H9 (cell line): ENCODE results near the gene RASGEF1C. TPM values are rescaled to one million over a fixed set of nuclear protein-coding genes. Genes with fewer than 3 reads are reported as not detected.

Experiments used
- DNase-seq: peaks from one replicate; pipeline ENCODE4 v3.0.0-alpha.2; 2017
- H2AFZ ChIP-seq: one replicate; pipeline ENCODE4 v1.6.1; 2013; ENCODE audit warnings: mild to moderate bottlenecking, low read length, control low read depth, moderate library complexity
- H2AK5ac ChIP-seq: 2 replicates; pipeline ENCODE4 v1.6.1; 2013; ENCODE audit warnings: low read length, control low read depth, mixed read lengths; ENCODE audit not compliant: insufficient read length
- H2BK120ac ChIP-seq: one replicate; pipeline ENCODE4 v1.6.1; 2013; ENCODE audit warnings: low read depth, mild to moderate bottlenecking, low read length, control low read depth, inconsistent platforms; ENCODE audit not compliant: poor library complexity, severe bottlenecking
- H2BK12ac ChIP-seq: 2 replicates; pipeline ENCODE4 v1.6.1; 2013; ENCODE audit warnings: low read length, control low read depth, mixed read lengths, low read depth; ENCODE audit not compliant: insufficient read length
- H2BK15ac ChIP-seq: 2 replicates; pipeline ENCODE4 v1.6.1; 2013; ENCODE audit warnings: low read depth, low read length, control low read depth
- H2BK20ac ChIP-seq: one replicate; pipeline ENCODE4 v1.6.1; 2013; ENCODE audit warnings: low read depth, mild to moderate bottlenecking, low read length, control low read depth, inconsistent platforms; ENCODE audit not compliant: poor library complexity, severe bottlenecking
- H2BK5ac ChIP-seq: 2 replicates; pipeline ENCODE4 v1.6.1; 2013; ENCODE audit warnings: low read length, control low read depth, mixed read lengths; ENCODE audit not compliant: insufficient read length
- H3K14ac ChIP-seq: 2 replicates; pipeline ENCODE4 v1.6.1; 2013; ENCODE audit warnings: low read length, control low read depth; ENCODE audit not compliant: insufficient read depth
- H3K18ac ChIP-seq: 2 replicates; pipeline ENCODE4 v1.6.1; 2013; ENCODE audit warnings: low read depth, mild to moderate bottlenecking, mixed read lengths, low read length, control low read depth; ENCODE audit not compliant: insufficient read length
- H3K23ac ChIP-seq: 2 replicates; pipeline ENCODE4 v1.6.1; 2013; ENCODE audit warnings: low read length, control low read depth, mixed read lengths, low read depth; ENCODE audit not compliant: insufficient read length
- H3K23me2 ChIP-seq: 2 replicates; pipeline ENCODE4 v1.6.1; 2013; ENCODE audit warnings: low read depth, mild to moderate bottlenecking, mixed read lengths, low read length, control low read depth; ENCODE audit not compliant: insufficient read length, poor library complexity, severe bottlenecking
- H3K27ac ChIP-seq: 2 replicates; pipeline ENCODE4 v1.5.1; 2013; ENCODE audit warnings: low read length, control low read depth, mixed read lengths, low read depth; ENCODE audit not compliant: insufficient read length
- H3K27me3 ChIP-seq: 2 replicates; pipeline ENCODE4 v1.6.1; 2013; ENCODE audit warnings: low read length, control low read depth, inconsistent platforms; ENCODE audit not compliant: insufficient read depth
- H3K4ac ChIP-seq: 2 replicates; pipeline ENCODE4 v1.6.1; 2013; ENCODE audit warnings: low read depth, mild to moderate bottlenecking, control low read depth, inconsistent platforms, low read length, moderate library complexity
- H3K4me1 ChIP-seq: 2 replicates; pipeline ENCODE4 v1.6.1; 2013; ENCODE audit warnings: low read length, control low read depth, inconsistent platforms; ENCODE audit not compliant: insufficient read depth
- H3K4me2 ChIP-seq: 2 replicates; pipeline ENCODE4 v1.6.1; 2013; ENCODE audit warnings: low read length, control low read depth, mixed read lengths; ENCODE audit not compliant: insufficient read length, insufficient read depth
- H3K56ac ChIP-seq: 2 replicates; pipeline ENCODE4 v1.6.1; 2013; ENCODE audit warnings: low read depth, mild to moderate bottlenecking, mixed read lengths, low read length, control low read depth; ENCODE audit not compliant: insufficient read length
- H3K79me1 ChIP-seq: 2 replicates; pipeline ENCODE4 v1.6.1; 2013; ENCODE audit warnings: low read depth, mild to moderate bottlenecking, moderate library complexity, low read length, control low read depth, inconsistent platforms; ENCODE audit not compliant: insufficient read depth, poor library complexity, severe bottlenecking
- H3K79me2 ChIP-seq: 2 replicates; pipeline ENCODE4 v1.6.1; 2013; ENCODE audit warnings: low read length, control low read depth, inconsistent platforms; ENCODE audit not compliant: insufficient read depth
- H3K9ac ChIP-seq: 2 replicates; pipeline ENCODE4 v1.6.1; 2013; ENCODE audit warnings: low read length, control low read depth, mixed read lengths; ENCODE audit not compliant: insufficient read length; ENCODE audit errors: extremely low read depth
- H3K9me3 ChIP-seq: one replicate; pipeline ENCODE4 v1.6.1; 2013; ENCODE audit warnings: low read depth, low read length, inconsistent platforms; ENCODE audit not compliant: control insufficient read depth
- H3T11ph ChIP-seq: one replicate; pipeline ENCODE4 v1.6.1; 2013; ENCODE audit warnings: mild to moderate bottlenecking, low read length, control low read depth, inconsistent platforms
- H4K20me1 ChIP-seq: one replicate; pipeline ENCODE4 v1.6.1; 2013; ENCODE audit not compliant: control insufficient read depth, insufficient read length, insufficient read depth
- H4K5ac ChIP-seq: 2 replicates; pipeline ENCODE4 v1.6.1; 2013; ENCODE audit warnings: low read depth, mild to moderate bottlenecking, mixed read lengths, low read length, control low read depth; ENCODE audit not compliant: insufficient read length
- H4K8ac ChIP-seq: replicated peaks from 2 replicates; pipeline ENCODE4 v1.6.1; 2013; ENCODE audit warnings: low read length, control low read depth, mixed read lengths, low read depth; ENCODE audit not compliant: insufficient read length
- H4K91ac ChIP-seq: 2 replicates; pipeline ENCODE4 v1.6.1; 2013; ENCODE audit warnings: low read depth, mild to moderate bottlenecking, moderate library complexity, mixed read lengths, low read length, control low read depth; ENCODE audit not compliant: insufficient read length
- H3K27ac Mint-ChIP-seq, 3 experiments: 2 replicates in 2 of 3; 3 replicates in 1 of 3; pipeline ENCODE4 v1.8.0; 2020 to 2021; ENCODE audit warnings: mixed read lengths in 3 of 3, mild to moderate bottlenecking in 1 of 3, moderate library complexity in 1 of 3
- H3K27me3 Mint-ChIP-seq: 2 replicates; pipeline ENCODE4 v1.8.0; 2021; ENCODE audit warnings: low read depth, mild to moderate bottlenecking, moderate library complexity, mixed read lengths
- H3K36me3 Mint-ChIP-seq, 3 experiments: 2 replicates in 2 of 3; 3 replicates in 1 of 3; pipeline ENCODE4 v1.8.0; 2020 to 2021; ENCODE audit warnings: low read depth in 3 of 3, mixed read lengths in 3 of 3; ENCODE audit not compliant: insufficient read depth in 1 of 3
- H3K4me1 Mint-ChIP-seq, 2 experiments: 2 replicates each; pipeline ENCODE4 v1.8.0; 2020; ENCODE audit warnings: mixed read lengths in 2 of 2
- H3K4me3 Mint-ChIP-seq, 2 experiments: 2 replicates in 1 of 2; 3 replicates in 1 of 2; pipeline ENCODE4 v1.8.0; 2020 to 2021; ENCODE audit warnings: mild to moderate bottlenecking in 2 of 2, mixed read lengths in 2 of 2, moderate library complexity in 1 of 2
- H3K9me3 Mint-ChIP-seq, 2 experiments: 2 replicates in 1 of 2; 3 replicates in 1 of 2; pipeline ENCODE4 v1.8.0; 2020; ENCODE audit warnings: mild to moderate bottlenecking in 2 of 2, mixed read lengths in 2 of 2, moderate library complexity in 1 of 2
- WGBS: extraction: QIAGEN DNeasy Blood & Tissue Kit; methylation state at CpG from one replicate; pipeline ENCODE4 v1.1.7; 2013; ENCODE audit warnings: missing lambda C conversion rate, low lambda C conversion rate, mixed read lengths; ENCODE audit not compliant: insufficient read length; ENCODE audit errors: extremely low coverage; 5-methylcytosine and 5-hydroxymethylcytosine counted together
- total RNA-seq: library from RNA; stranded (reverse); gene quantifications from 2 replicates; pipeline ENCODE4 v1.2.1, GENCODE V29; 2021
- TF ChIP-seq, protein P1 (sequence below): fragments of 200-600 bp; sonication (generic); conservative IDR thresholded peaks from 3 replicates; pipeline ENCODE4 v1.8.0; 2021; ENCODE audit warnings: antibody characterized with exemption, mild to moderate bottlenecking

Gene RASGEF1C
- total RNA-seq, 1 experiment from 2014 or later: 0.83 TPM

- peaks cover 33 to 38% of the 10 kb centered on the region in 2 experiments for H3K9me3 Mint-ChIP-seq
- no CpG with 5 or more reads among the region's 2 CpGs for WGBS
These were observed 21.2 kb downstream of the RASGEF1C start for GRCh38 chr5:180187767-180188166.

More at GRCh38 chr5:180187767-180188166, 21.2 kb downstream of the RASGEF1C start:
- Mint-ChIP-seq H3K27me3 (no peaks in the 10 kb centered on the region; the same call in 1 of the 2 replicates), H3K36me3 (peaks cover 0 to 4% (median 3%) of the 10 kb centered on the region in 3 experiments; a peak in 3 of 7 replicates), H3K4me3 (no peak overlapping the region), H3K27ac (no peak overlapping the region), H3K4me1 (no peaks in the 10 kb centered on the region)
- Histone ChIP-seq H3T11ph (no peak overlapping the region), H3K14ac (no peak overlapping the region), H4K91ac (no peak overlapping the region), H3K18ac (no peak overlapping the region), H2AK5ac (no peak overlapping the region), H4K5ac (no peak overlapping the region), H3K9ac (no peak overlapping the region), H3K9me3 (no peaks in the 10 kb centered on the region), H3K23me2 (no peaks in the 10 kb centered on the region), H3K4me1 (no peaks in the 10 kb centered on the region), H3K27me3 (no peaks in the 10 kb centered on the region), H3K79me2 (no peaks in the 10 kb centered on the region), H3K4ac (no peak overlapping the region), H2BK12ac (no peak overlapping the region), H2BK120ac (no peak overlapping the region), H4K8ac (no peak overlapping the region), H3K56ac (no peak overlapping the region), H2BK15ac (no peak overlapping the region), H3K4me2 (no peak overlapping the region), H2AFZ (no peak overlapping the region), H4K20me1 (no peaks in the 10 kb centered on the region), H3K27ac (no peak overlapping the region), H3K23ac (no peak overlapping the region), H2BK5ac (no peak overlapping the region), H3K79me1 (no peaks in the 10 kb centered on the region), H2BK20ac (no peak overlapping the region)
- DNase-seq: no peak
- TF ChIP-seq, protein P1, sequence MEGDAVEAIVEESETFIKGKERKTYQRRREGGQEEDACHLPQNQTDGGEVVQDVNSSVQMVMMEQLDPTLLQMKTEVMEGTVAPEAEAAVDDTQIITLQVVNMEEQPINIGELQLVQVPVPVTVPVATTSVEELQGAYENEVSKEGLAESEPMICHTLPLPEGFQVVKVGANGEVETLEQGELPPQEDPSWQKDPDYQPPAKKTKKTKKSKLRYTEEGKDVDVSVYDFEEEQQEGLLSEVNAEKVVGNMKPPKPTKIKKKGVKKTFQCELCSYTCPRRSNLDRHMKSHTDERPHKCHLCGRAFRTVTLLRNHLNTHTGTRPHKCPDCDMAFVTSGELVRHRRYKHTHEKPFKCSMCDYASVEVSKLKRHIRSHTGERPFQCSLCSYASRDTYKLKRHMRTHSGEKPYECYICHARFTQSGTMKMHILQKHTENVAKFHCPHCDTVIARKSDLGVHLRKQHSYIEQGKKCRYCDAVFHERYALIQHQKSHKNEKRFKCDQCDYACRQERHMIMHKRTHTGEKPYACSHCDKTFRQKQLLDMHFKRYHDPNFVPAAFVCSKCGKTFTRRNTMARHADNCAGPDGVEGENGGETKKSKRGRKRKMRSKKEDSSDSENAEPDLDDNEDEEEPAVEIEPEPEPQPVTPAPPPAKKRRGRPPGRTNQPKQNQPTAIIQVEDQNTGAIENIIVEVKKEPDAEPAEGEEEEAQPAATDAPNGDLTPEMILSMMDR: no peak
